SU-DHL-6 (cell line): ENCODE measurements around the gene CAMK1D.

Experiments used
- H2AFZ ChIP-seq: fragments of 200-600 bp; sonication (generic); 2 replicates; pipeline ENCODE4 v1.6.1; 2014; ENCODE audit warnings: low read depth, mild to moderate bottlenecking, moderate library complexity, mixed read lengths, antibody characterized with exemption, low read length; ENCODE audit not compliant: severe bottlenecking
- H3F3A ChIP-seq: fragments of 200-600 bp; shearing (Covaris generic); 2 replicates; pipeline ENCODE4 v1.6.0; 2016; ENCODE audit warnings: antibody characterized with exemption, mild to moderate bottlenecking; ENCODE audit not compliant: insufficient read depth
- H3K27ac ChIP-seq: fragments of 200-600 bp; sonication (generic); 2 replicates; pipeline ENCODE4 v1.5.1; 2016; ENCODE audit warnings: low read depth, mild to moderate bottlenecking, low read length, moderate library complexity, mixed read lengths
- H3K27me3 ChIP-seq: fragments of 200-600 bp; sonication (generic), shearing (Covaris generic); 2 replicates; pipeline ENCODE4 v1.6.0; 2014; ENCODE audit warnings: mild to moderate bottlenecking, low read length
- H3K36me3 ChIP-seq: fragments of 200-600 bp; sonication (generic); 2 replicates; pipeline ENCODE4 v1.6.1; 2014; ENCODE audit warnings: mild to moderate bottlenecking, low read length, mixed read lengths
- H3K4me2 ChIP-seq: fragments of 300-600, 200-600 bp; shearing (Covaris generic), sonication (generic); 2 replicates; pipeline ENCODE4 v1.6.0; 2014; ENCODE audit warnings: low read length, low read depth, mild to moderate bottlenecking; ENCODE audit not compliant: poor library complexity, severe bottlenecking
- H3K4me3 ChIP-seq: fragments of 200-600 bp; sonication (generic); 2 replicates; pipeline ENCODE4 v1.5.1; 2014; ENCODE audit warnings: antibody characterized with exemption, low read length, mild to moderate bottlenecking, mixed read lengths; ENCODE audit not compliant: insufficient read depth, poor library complexity, severe bottlenecking
- H3K79me2 ChIP-seq: fragments of 200-600 bp; sonication (generic); 2 replicates; pipeline ENCODE4 v1.6.1; 2014; ENCODE audit warnings: mild to moderate bottlenecking, low read length, moderate library complexity; ENCODE audit not compliant: insufficient read depth
- H3K9ac ChIP-seq: fragments of 200-600 bp; sonication (generic); 2 replicates; pipeline ENCODE4 v1.7.0; 2014; ENCODE audit warnings: mild to moderate bottlenecking, low read length
- H3K9me2 ChIP-seq: fragments of 200-600 bp; sonication (generic); replicated peaks from 2 replicates; pipeline ENCODE4 v1.6.1; 2014; ENCODE audit warnings: low read length; ENCODE audit not compliant: insufficient read depth
- H3K9me3 ChIP-seq: fragments of 200-600 bp; sonication (generic); 2 replicates; pipeline ENCODE4 v1.6.1; 2014; ENCODE audit warnings: low read length, mixed read lengths; ENCODE audit not compliant: insufficient read depth
- H4K20me1 ChIP-seq: fragments of 200-600 bp; sonication (generic); 2 replicates; pipeline ENCODE4 v1.6.1; 2014; ENCODE audit warnings: low read depth, mild to moderate bottlenecking, antibody characterized with exemption, low read length, moderate library complexity, mixed read lengths
- EZH2phosphoT487 ChIP-seq: fragments of 200-600 bp; sonication (generic), shearing (Covaris generic); conservative IDR thresholded peaks from 2 replicates; pipeline ENCODE4 v1.6.1; 2018; ENCODE audit warnings: mild to moderate bottlenecking, antibody characterized with exemption, low read length, moderate library complexity, mixed read lengths
- TF ChIP-seq, protein P1 (sequence below): fragments of 200-600 bp; sonication (generic); IDR thresholded peaks from one replicate; pipeline ENCODE4 v1.5.1; 2017; ENCODE audit warnings: antibody characterized with exemption, mild to moderate bottlenecking, low read length, moderate library complexity; ENCODE audit not compliant: insufficient read depth, poor library complexity, severe bottlenecking

CAMK1D gene

GRCh38 chr10:12444981-12445700 is 95.8 kb downstream of the CAMK1D start:
- Histone ChIP-seq H3K36me3 (no peaks in the 10 kb centered on the region), H3K27me3 (no peaks in the 10 kb centered on the region), H3K9me3 (no peaks in the 10 kb centered on the region), H3K27ac (no peak overlapping the region), H3K9me2 (no peaks in the 10 kb centered on the region), H3F3A (0 out of 2 replicates have a peak, but pooled peaks cover 5% of the 10 kb centered on the region), H3K9ac (no peak overlapping the region), H3K79me2 (peaks cover 93% of the 10 kb centered on the region), H3K4me3 (no peak overlapping the region), H3K4me2 (no peak overlapping the region), H2AFZ (no peak overlapping the region), H4K20me1 (no peaks in the 10 kb centered on the region; the same call in 1 of the 2 replicates)
- no peak for TF ChIP-seq EZH2phosphoT487
- TF ChIP-seq, protein P1, sequence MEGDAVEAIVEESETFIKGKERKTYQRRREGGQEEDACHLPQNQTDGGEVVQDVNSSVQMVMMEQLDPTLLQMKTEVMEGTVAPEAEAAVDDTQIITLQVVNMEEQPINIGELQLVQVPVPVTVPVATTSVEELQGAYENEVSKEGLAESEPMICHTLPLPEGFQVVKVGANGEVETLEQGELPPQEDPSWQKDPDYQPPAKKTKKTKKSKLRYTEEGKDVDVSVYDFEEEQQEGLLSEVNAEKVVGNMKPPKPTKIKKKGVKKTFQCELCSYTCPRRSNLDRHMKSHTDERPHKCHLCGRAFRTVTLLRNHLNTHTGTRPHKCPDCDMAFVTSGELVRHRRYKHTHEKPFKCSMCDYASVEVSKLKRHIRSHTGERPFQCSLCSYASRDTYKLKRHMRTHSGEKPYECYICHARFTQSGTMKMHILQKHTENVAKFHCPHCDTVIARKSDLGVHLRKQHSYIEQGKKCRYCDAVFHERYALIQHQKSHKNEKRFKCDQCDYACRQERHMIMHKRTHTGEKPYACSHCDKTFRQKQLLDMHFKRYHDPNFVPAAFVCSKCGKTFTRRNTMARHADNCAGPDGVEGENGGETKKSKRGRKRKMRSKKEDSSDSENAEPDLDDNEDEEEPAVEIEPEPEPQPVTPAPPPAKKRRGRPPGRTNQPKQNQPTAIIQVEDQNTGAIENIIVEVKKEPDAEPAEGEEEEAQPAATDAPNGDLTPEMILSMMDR, result no peak

DNA sequence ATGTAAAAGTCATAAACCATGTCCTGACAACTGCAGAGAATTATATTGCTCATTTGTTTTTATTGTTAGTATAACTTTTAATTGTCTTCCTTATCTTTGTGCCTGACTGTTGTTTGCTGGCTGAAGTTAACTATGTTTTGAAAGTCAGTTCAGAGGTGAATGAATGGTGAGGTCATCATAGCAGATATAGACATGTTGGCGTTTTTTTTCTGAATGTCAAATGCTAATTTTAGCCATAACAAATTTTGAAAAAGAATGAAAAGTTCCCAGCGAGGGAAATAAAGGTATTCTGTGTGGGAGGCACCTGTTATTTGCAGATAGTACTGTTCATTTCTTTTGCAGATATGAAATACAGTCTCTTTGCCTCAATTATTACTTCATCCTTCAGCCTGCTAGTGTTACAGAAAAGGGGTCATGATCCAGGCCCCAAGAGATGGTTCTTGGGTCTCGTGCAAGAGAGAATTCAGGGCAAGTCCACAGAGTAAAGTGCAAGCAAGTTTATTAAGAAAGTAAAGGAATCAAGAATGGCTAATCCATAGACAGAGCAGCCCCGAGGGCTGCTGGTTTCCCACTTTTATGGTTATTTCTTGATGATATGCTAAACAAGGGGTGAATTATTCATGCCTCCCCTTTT is 96.5 kb downstream of the CAMK1D start:
- Histone ChIP-seq H4K20me1 (no peaks in the 10 kb centered on the region; the same call in 1 of the 2 replicates), H3K36me3 (no peaks in the 10 kb centered on the region), H3K4me3 (no peak overlapping the region), H3K27me3 (no peaks in the 10 kb centered on the region), H3F3A (0 out of 2 replicates have a peak, but pooled peaks cover 7% of the 10 kb centered on the region), H2AFZ (no peak overlapping the region), H3K9ac (no peak overlapping the region), H3K4me2 (no peak overlapping the region), H3K79me2 (peaks cover 93% of the 10 kb centered on the region), H3K27ac (no peak overlapping the region), H3K9me2 (no peaks in the 10 kb centered on the region), H3K9me3 (no peaks in the 10 kb centered on the region)
- no peak for TF ChIP-seq EZH2phosphoT487
- TF ChIP-seq, protein P1, result no peak

- Histone ChIP-seq H3K79me2 (peaks cover 91% of the 10 kb centered on the region), H3K9me3 (no peaks in the 10 kb centered on the region), H3K4me2 (peak overlapping the region; percentile 33), H3K27ac (peak overlapping the region; percentile 22; the same call in 1 of the 2 replicates), H3K9me2 (no peaks in the 10 kb centered on the region), H3F3A (0 out of 2 replicates have a peak, but pooled peaks cover 7% of the 10 kb centered on the region), H3K4me3 (no peak overlapping the region), H2AFZ (no peak overlapping the region), H3K9ac (no peak overlapping the region), H4K20me1 (no peaks in the 10 kb centered on the region; the same call in 1 of the 2 replicates), H3K27me3 (no peaks in the 10 kb centered on the region), H3K36me3 (no peaks in the 10 kb centered on the region)
- TF ChIP-seq EZH2phosphoT487, result no peak
- TF ChIP-seq, protein P1, result no peak
Observed at GRCh38 chr10:12448340-12448728, 99.0 kb downstream of the CAMK1D start.
